ENCODE measurements around the gene RPS14. TPM values are rescaled to one million over a fixed set of nuclear protein-coding genes. Genes with fewer than 3 reads are reported as not detected.

The RPS14 gene
- total RNA-seq, 1 donor from 2014 or later = 1,941 TPM

DNA sequence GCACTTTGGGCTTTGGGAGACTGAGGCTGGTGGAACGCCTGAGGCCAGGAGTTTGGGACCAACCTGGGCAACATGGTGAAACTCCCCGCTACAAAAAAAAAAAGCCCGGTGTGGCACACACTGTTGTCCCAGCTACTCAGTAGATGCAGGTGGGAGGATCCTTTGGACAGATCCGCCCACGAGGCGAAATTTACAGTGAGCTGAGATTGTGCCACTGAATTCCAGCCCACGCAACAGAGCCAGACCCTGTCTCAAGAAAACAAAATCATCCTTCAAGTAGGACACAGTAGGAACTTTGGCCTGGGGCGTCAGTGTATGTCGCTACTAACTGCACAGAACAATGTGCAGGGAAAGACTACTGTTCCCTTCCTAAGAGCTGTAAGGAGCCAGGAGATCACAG, 4.8 kb downstream of the RPS14 start:
- peaks cover 13% of the 10 kb centered on the region for H3K4me1 Mint-ChIP-seq (ENCODE audit: low read depth)
- H3K36me3 Mint-ChIP-seq (ENCODE audit: insufficient read depth) = peaks cover 25% of the 10 kb centered on the region
- H3K27me3 Mint-ChIP-seq = no peaks in the 10 kb centered on the region
- no peak for DNase-seq (ENCODE audit: low spot score, unreplicated experiment)
- H3K4me3 Mint-ChIP-seq (ENCODE audit: low read depth) = no peak overlapping the region
- no peaks in the 10 kb centered on the region for H3K9me3 Mint-ChIP-seq (ENCODE audit: low read depth)
- H3K27ac Mint-ChIP-seq = peak overlapping the region; percentile 70
- TF ChIP-seq, protein P1, sequence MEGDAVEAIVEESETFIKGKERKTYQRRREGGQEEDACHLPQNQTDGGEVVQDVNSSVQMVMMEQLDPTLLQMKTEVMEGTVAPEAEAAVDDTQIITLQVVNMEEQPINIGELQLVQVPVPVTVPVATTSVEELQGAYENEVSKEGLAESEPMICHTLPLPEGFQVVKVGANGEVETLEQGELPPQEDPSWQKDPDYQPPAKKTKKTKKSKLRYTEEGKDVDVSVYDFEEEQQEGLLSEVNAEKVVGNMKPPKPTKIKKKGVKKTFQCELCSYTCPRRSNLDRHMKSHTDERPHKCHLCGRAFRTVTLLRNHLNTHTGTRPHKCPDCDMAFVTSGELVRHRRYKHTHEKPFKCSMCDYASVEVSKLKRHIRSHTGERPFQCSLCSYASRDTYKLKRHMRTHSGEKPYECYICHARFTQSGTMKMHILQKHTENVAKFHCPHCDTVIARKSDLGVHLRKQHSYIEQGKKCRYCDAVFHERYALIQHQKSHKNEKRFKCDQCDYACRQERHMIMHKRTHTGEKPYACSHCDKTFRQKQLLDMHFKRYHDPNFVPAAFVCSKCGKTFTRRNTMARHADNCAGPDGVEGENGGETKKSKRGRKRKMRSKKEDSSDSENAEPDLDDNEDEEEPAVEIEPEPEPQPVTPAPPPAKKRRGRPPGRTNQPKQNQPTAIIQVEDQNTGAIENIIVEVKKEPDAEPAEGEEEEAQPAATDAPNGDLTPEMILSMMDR (IDR thresholded peaks at IDR 0.05; ENCODE audit: unreplicated experiment) = no peak

DNA sequence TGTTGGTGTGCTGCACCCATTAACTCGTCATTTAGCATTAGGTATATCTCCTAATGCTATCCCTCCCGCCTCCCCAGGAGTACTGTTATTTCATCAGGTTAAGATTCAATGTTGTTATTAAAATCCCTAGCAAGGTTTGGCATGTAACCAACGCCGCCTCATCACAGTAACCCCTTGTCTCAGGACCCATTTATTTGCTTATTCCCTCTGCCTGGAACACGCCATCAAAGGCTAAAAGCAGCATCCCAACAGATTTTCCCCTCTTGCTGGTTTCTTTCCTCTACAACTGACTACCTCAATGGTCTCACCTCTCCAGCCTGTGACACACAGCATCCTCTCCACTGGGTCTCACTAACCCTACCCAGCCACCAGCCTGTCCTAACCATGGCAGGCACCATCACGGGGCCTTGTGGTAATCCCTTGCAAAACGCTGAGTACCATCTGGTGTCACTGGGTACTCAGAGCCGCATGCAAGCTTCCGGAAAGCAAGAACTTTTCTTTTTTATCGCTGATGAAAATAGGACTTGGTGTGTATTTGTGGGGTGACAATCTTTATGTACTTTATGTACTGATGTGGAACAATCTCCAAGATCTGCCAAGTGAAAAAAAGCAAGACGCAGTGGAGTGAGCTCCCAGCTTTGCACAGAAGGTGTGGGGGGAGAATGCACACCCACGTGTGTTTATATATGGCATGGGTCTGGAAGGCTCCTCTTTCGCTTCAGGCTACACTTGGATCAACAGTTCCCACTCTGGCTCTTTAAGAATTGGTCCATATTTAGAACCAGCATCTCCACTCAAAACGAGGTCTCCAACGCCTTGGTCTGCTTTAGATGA, 6.1 kb downstream of the RPS14 start:
- TF ChIP-seq, protein P1 (IDR thresholded peaks at IDR 0.05; ENCODE audit: unreplicated experiment) = no peak
- peak overlapping the region; percentile 78 for H3K27ac Mint-ChIP-seq
- no peaks in the 10 kb centered on the region for H3K9me3 Mint-ChIP-seq (ENCODE audit: low read depth)
- H3K36me3 Mint-ChIP-seq (ENCODE audit: insufficient read depth) = peaks cover 25% of the 10 kb centered on the region
- H3K27me3 Mint-ChIP-seq = no peaks in the 10 kb centered on the region
- H3K4me1 Mint-ChIP-seq (ENCODE audit: low read depth) = peaks cover 11% of the 10 kb centered on the region
- no peak for DNase-seq (ENCODE audit: low spot score, unreplicated experiment)
- no peak overlapping the region for H3K4me3 Mint-ChIP-seq (ENCODE audit: low read depth)

DNA sequence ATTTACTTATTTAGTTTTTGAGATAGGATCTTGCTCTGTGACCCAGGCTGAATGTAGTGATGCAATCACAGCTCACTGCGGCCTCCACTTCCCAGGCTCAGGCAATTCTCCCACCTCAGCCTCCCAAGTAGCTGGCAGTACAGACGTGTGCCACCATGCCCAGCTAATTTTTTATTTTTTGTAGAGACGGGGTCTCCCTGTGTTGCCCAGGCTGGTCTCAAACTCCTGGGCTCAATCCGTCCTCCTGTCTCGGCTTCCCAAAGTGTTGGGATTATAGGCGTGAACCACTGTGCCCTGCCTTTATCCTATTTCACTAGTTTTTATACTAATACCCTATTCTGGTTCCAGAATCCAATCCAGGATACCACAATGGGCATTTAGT, 6.8 kb downstream of the RPS14 start:
- Mint-ChIP-seq H3K36me3 (ENCODE audit: insufficient read depth) (peaks cover 19% of the 10 kb centered on the region), H3K4me3 (ENCODE audit: low read depth) (no peak overlapping the region), H3K9me3 (ENCODE audit: low read depth) (no peaks in the 10 kb centered on the region), H3K4me1 (ENCODE audit: low read depth) (peaks cover 3% of the 10 kb centered on the region), H3K27ac (peak overlapping the region; percentile 67), H3K27me3 (no peaks in the 10 kb centered on the region)
- TF ChIP-seq, protein P1 (IDR thresholded peaks at IDR 0.05; ENCODE audit: unreplicated experiment) = no peak
- no peak for DNase-seq (ENCODE audit: low spot score, unreplicated experiment)

DNA sequence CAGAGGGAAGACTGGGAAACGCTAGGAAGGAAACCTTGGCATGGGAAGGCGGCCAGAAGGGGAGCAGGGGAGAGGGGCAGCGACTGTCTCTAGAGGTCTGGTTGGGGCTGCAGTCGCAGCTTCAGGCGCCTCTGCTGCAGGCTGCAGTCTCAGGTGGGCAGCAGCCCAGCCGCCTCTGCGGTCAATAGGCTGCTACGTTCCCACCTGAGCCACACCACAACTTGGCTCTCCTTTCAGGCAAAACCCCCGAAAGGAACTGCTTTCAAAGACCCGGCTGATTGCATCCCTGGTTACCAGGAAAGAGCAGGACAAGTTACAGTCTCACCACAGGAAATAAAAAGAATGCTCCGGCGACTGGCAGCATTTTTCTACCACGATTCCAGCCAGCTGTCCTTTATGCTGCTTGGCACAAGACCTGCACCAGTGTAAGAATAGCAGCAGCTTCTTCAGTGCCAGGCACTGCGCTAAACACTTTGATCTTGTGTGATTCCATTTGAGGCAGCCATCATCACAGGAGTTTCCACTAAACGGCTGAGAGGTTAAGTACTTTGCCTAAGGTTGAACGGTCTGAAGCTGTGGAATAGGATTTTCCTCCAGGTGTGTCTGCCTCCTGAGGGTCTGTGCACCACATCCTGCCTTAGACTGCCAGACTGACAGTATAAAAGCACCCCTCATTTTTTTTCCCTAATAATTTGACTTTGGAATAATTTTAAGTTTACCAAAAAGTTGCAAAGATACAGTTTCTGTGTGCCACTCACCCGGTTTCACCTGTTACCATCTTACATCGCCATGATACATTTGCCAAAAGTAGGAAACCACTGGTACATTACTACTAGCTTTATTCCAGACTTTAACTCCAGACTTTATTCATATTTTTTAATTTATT, 7.5 kb downstream of the RPS14 start:
- no peaks in the 10 kb centered on the region for H3K4me1 Mint-ChIP-seq (ENCODE audit: low read depth)
- H3K4me3 Mint-ChIP-seq (ENCODE audit: low read depth) = no peak overlapping the region
- TF ChIP-seq, protein P1 (IDR thresholded peaks at IDR 0.05; ENCODE audit: unreplicated experiment) = no peak
- H3K36me3 Mint-ChIP-seq (ENCODE audit: insufficient read depth) = peaks cover 16% of the 10 kb centered on the region
- H3K27ac Mint-ChIP-seq = peak overlapping the region; percentile 40
- H3K9me3 Mint-ChIP-seq (ENCODE audit: low read depth) = no peaks in the 10 kb centered on the region
- peaks cover 3% of the 10 kb centered on the region for H3K27me3 Mint-ChIP-seq
- DNase-seq (ENCODE audit: low spot score, unreplicated experiment) = no peak
